B cell (primary cell): ENCODE measurements around the gene KRTAP4-5. TPM values are rescaled to one million over a fixed set of nuclear protein-coding genes. Genes with fewer than 3 reads are reported as not detected.

Source experiments
- ATAC-seq: fragments of 200-7000 bp; cut with Tn5 transposase; one replicate; pipeline ENCODE4 v1.10.0; 2021; ENCODE audit warnings: low read depth, mild to moderate bottlenecking, moderate number of reproducible peaks, moderate library complexity
- CTCF ChIA-PET: fragments of 350-600 bp; sonication (Branson Sonifier 250); formaldehyde crosslinking; loops from one replicate; lab custom pipeline; 2021; ENCODE audit warnings: antibody characterized with exemption, inconsistent platforms; lab: Charles Lee
- POLR2A ChIA-PET: fragments of 350-600 bp; sonication (Branson Sonifier 250); formaldehyde crosslinking; loops from one replicate; lab custom pipeline; 2021; ENCODE audit warnings: antibody characterized with exemption; lab: Charles Lee
- DNase-seq: peaks from one replicate; pipeline ENCODE4 v3.0.0; 2013
- H2AFZ ChIP-seq: 2 replicates; pipeline ENCODE4 v1.6.1; 2012; ENCODE audit warnings: mild to moderate bottlenecking, low read depth, low read length; ENCODE audit not compliant: insufficient read depth, poor library complexity, severe bottlenecking
- H3K27ac ChIP-seq, 2 donors: 1 replicate in 1 of 2; 2 replicates in 1 of 2; pipeline ENCODE4 v1.5.1; 2012 to 2013; ENCODE audit warnings: low read length in 2 of 2, mild to moderate bottlenecking in 2 of 2, moderate library complexity in 1 of 2
- H3K27me3 ChIP-seq, 4 experiments: fragments of 200-600 bp in 1 of 4; sonication (generic) in 1 of 4; replicated peaks in 1 of 4; 1 replicate in 2 of 4; 2 replicates in 2 of 4; pipeline versions ENCODE4 v1.6.1 to v1.7.0; 2013 to 2016; ENCODE audit warnings: low read length in 3 of 4, mild to moderate bottlenecking in 2 of 4, mixed read lengths in 1 of 4, moderate library complexity in 1 of 4; ENCODE audit not compliant: insufficient read depth in 4 of 4, control insufficient read depth in 3 of 4; ENCODE audit errors: control extremely low read depth in 1 of 4
- H3K36me3 ChIP-seq, 2 experiments: replicated peaks in 1 of 2; 1 replicate in 1 of 2; 2 replicates in 1 of 2; pipeline versions ENCODE4 v1.6.1 to v1.7.1; 2013; ENCODE audit warnings: low read length in 1 of 2; ENCODE audit not compliant: insufficient read depth in 2 of 2, control insufficient read depth in 1 of 2; ENCODE audit errors: control extremely low read depth in 1 of 2, extremely low read depth in 1 of 2
- H3K4me1 ChIP-seq, 2 donors: fragments of 200-600 bp in 1 of 2; sonication (generic) in 1 of 2; 1 replicate in 1 of 2; 2 replicates in 1 of 2; pipeline versions ENCODE4 v1.5.1 to v1.6.1; 2013 to 2017; ENCODE audit warnings: low read length in 2 of 2; ENCODE audit not compliant: control insufficient read depth in 2 of 2, insufficient read depth in 2 of 2
- H3K4me2 ChIP-seq: replicated peaks from 2 replicates; pipeline ENCODE3; 2012; ENCODE audit warnings: mild to moderate bottlenecking, low read depth, low read length; ENCODE audit not compliant: poor library complexity, severe bottlenecking
- H3K4me3 ChIP-seq, 5 experiments: fragments of 200-600 bp in 1 of 5; sonication (generic) in 1 of 5; 1 replicate in 3 of 5; 2 replicates in 2 of 5; pipeline versions ENCODE4 v1.5.1 to v1.7.0; 2011 to 2016; ENCODE audit warnings: low read length in 4 of 5, mild to moderate bottlenecking in 4 of 5, low read depth in 2 of 5, control low read depth in 1 of 5, moderate library complexity in 1 of 5; ENCODE audit not compliant: insufficient read depth in 1 of 5; ENCODE audit errors: control extremely low read depth in 1 of 5, extremely low read depth in 1 of 5
- H3K79me2 ChIP-seq: fragments of 200-600 bp; sonication (generic); one replicate; pipeline ENCODE4 v1.6.0; 2016; ENCODE audit warnings: low read length; ENCODE audit not compliant: control insufficient read depth, insufficient read depth
- H3K9ac ChIP-seq: fragments of 200-600 bp; sonication (generic); 2 replicates; pipeline ENCODE4 v1.6.1; 2017; ENCODE audit warnings: mild to moderate bottlenecking, low read length, moderate library complexity
- H3K9me3 ChIP-seq, 3 donors: one replicate each; pipeline versions ENCODE4 v1.6.1 to v1.7.1; 2013; ENCODE audit warnings: low read length in 2 of 3; ENCODE audit not compliant: control insufficient read depth in 2 of 3, insufficient read depth in 1 of 3; ENCODE audit errors: control extremely low read depth in 1 of 3
- H4K20me1 ChIP-seq: 2 replicates; pipeline ENCODE4 v1.6.0; 2012; ENCODE audit warnings: mild to moderate bottlenecking, low read length; ENCODE audit not compliant: insufficient read depth, control insufficient read depth, poor library complexity, severe bottlenecking
- H3K27ac Mint-ChIP-seq: one replicate; pipeline ENCODE4 v1.8.0; 2021; ENCODE audit warnings: mixed read lengths
- H3K27me3 Mint-ChIP-seq: one replicate; pipeline ENCODE4 v1.8.0; 2021; ENCODE audit warnings: mixed read lengths
- H3K4me1 Mint-ChIP-seq: one replicate; pipeline ENCODE4 v1.8.0; 2021; ENCODE audit warnings: mixed read lengths
- H3K4me3 Mint-ChIP-seq: one replicate; pipeline ENCODE4 v1.8.0; 2021; ENCODE audit warnings: mixed read lengths
- H3K9me3 Mint-ChIP-seq: one replicate; pipeline ENCODE4 v1.8.0; 2022; ENCODE audit warnings: mixed read lengths; ENCODE audit not compliant: insufficient read depth
- EZH2 ChIP-seq: IDR thresholded peaks from 2 replicates; pipeline ENCODE4 v1.6.1; 2012; ENCODE audit warnings: borderline replicate concordance, low read depth, mild to moderate bottlenecking, moderate library complexity, low read length; ENCODE audit not compliant: insufficient read depth, poor library complexity, severe bottlenecking
- WGBS: methylation state at CpG from one replicate; pipeline ENCODE4 v1.1.5; 2013; ENCODE audit warnings: missing lambda C conversion rate; ENCODE audit not compliant: insufficient coverage; 5-methylcytosine and 5-hydroxymethylcytosine counted together
- intact Hi-C: fragments of 100-400 bp; cut with micrococcal nuclease; formaldehyde crosslinking; loops from one replicate; pipeline ENCODE4 v1.10.0; 2022
- polyA plus RNA-seq: library from polyadenylated mRNA; depleted of rRNA; stranded (reverse); fragments of >200 nt; gene quantifications from 2 replicates; pipeline ENCODE4 v1.2.3, GENCODE V29; 2012
- total RNA-seq, 2 donors: library from RNA; stranded (reverse); fragments of 120-200 nt in 1 of 2; gene quantifications; 1 replicate in 1 of 2; 2 replicates in 1 of 2; pipeline versions ENCODE4 v1.2.3 to v1.2.4, GENCODE V29; 2013 to 2022
- TF ChIP-seq, protein P1 (sequence below): fragments of 200-600 bp; IDR thresholded peaks from one replicate; pipeline ENCODE4 v1.8.0; 2022; ENCODE audit warnings: antibody characterized with exemption, mild to moderate bottlenecking

The KRTAP4-5 gene
- total and polyA plus RNA-seq, 2 donors (not counting 1 experiment from before 2014, with no cell fraction given) = not detected

DNA sequence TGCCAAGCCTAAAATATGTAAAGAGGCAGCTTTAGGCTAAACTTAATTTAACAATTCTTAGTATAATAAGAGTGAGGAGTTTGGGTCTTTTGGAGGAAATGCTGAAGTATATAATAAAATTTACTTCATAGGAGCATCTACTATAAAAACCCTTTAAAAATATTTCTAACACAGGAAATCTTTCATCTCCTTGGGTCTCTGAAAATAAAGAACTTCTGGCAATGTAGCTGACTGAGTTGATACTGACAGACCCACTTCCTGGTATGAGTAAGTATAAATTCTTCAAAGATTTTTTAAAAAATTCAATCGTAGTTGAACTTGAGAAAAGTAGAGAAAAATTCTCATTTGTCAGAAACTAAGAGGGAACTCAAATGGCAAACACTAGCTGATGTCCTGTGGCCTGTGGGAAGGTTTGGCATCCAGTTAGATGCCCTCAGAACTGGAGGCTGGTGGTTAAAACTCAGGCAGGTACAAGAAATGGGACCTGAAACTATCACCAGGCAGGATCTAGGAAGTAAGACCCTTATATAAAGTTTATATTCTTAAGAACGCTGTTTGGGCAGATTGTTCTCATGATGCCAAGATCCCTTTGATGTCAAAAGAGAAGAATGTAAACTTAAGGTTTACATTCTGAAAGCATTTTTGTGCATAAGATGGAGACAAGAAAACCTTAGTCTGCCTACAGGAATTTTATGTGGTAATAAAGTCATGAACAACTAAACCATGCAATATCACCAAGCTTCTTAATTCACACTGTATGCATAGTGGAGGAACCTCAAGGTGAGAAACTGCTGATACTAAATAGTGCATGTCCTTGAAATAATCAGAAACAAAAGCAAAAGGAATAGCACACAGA, 15.5 kb downstream of the KRTAP4-5 start:
- H3K27me3 Mint-ChIP-seq = peaks cover 9% of the 10 kb centered on the region
- Histone ChIP-seq H3K9ac (no peak overlapping the region), H3K4me2 (peak overlapping the region; percentile 18), H3K4me1 (peaks cover 9 to 15% of the 10 kb centered on the region in 2 donors), H2AFZ (peak overlapping the region; percentile 8), H3K27ac (no peak overlapping the region), H3K36me3 (no peaks in the 10 kb centered on the region), H4K20me1 (no peaks in the 10 kb centered on the region), H3K79me2 (no peaks in the 10 kb centered on the region), H3K27me3 (no peaks in the 10 kb centered on the region), H3K9me3 (peaks cover 0 to 2% (median 1%) of the 10 kb centered on the region in 3 donors), H3K4me3 (no peak overlapping the region)
- ATAC-seq (no peak), DNase-seq (no peak)
- intact Hi-C loops = no loop called here
- no peak overlapping the region for H3K27ac Mint-ChIP-seq
- ChIA-PET POLR2A (no interaction called here), CTCF (no interaction called here)
- H3K4me1 Mint-ChIP-seq = peaks cover 5% of the 10 kb centered on the region
- peaks cover 3% of the 10 kb centered on the region for H3K9me3 Mint-ChIP-seq
- TF ChIP-seq, protein P1, sequence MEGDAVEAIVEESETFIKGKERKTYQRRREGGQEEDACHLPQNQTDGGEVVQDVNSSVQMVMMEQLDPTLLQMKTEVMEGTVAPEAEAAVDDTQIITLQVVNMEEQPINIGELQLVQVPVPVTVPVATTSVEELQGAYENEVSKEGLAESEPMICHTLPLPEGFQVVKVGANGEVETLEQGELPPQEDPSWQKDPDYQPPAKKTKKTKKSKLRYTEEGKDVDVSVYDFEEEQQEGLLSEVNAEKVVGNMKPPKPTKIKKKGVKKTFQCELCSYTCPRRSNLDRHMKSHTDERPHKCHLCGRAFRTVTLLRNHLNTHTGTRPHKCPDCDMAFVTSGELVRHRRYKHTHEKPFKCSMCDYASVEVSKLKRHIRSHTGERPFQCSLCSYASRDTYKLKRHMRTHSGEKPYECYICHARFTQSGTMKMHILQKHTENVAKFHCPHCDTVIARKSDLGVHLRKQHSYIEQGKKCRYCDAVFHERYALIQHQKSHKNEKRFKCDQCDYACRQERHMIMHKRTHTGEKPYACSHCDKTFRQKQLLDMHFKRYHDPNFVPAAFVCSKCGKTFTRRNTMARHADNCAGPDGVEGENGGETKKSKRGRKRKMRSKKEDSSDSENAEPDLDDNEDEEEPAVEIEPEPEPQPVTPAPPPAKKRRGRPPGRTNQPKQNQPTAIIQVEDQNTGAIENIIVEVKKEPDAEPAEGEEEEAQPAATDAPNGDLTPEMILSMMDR = no peak
- TF ChIP-seq EZH2 = no peak
- no peak overlapping the region for H3K4me3 Mint-ChIP-seq
- WGBS = no CpG with 5 or more reads among the region's 2 CpGs

DNA sequence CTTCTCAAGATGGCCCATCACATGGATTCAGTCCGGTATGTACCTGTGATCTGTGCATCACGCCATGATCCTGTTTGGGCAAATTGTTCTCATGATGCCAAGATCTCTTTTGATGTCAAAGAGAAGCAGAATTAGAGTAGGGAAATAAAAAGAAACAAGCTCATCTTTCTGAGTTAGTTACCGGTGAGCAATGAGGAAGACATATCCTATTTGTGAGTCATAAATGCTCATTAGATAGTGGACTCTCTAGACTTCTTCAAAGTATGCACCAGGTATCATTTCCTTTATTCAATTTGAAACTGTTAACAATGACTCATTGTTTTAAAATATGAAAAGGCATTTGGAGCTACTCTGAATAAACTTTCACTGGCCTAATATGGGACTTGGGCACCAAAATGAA, 17.6 kb downstream of the KRTAP4-5 start:
- Histone ChIP-seq H3K27ac (no peak overlapping the region), H3K27me3 (no peaks in the 10 kb centered on the region), H3K9ac (no peak overlapping the region), H3K4me1 (peaks cover 9 to 15% of the 10 kb centered on the region in 2 donors), H4K20me1 (no peaks in the 10 kb centered on the region), H3K4me2 (no peak overlapping the region), H3K36me3 (no peaks in the 10 kb centered on the region), H3K79me2 (no peaks in the 10 kb centered on the region), H3K4me3 (no peak overlapping the region), H3K9me3 (no peaks in the 10 kb centered on the region), H2AFZ (no peak overlapping the region)
- intact Hi-C loops = no loop called here
- Mint-ChIP-seq H3K4me3 (no peak overlapping the region), H3K27ac (no peak overlapping the region), H3K27me3 (no peaks in the 10 kb centered on the region), H3K4me1 (peaks cover 5% of the 10 kb centered on the region), H3K9me3 (peaks cover 1% of the 10 kb centered on the region)
- no peak for ATAC-seq
- ChIA-PET CTCF (no interaction called here), POLR2A (no interaction called here)
- TF ChIP-seq, protein P1 = no peak
- TF ChIP-seq EZH2 = no peak
- no peak for DNase-seq
- WGBS = 100% methylated on average over 2 of the region's 3 CpGs
